HFFc6 (cell line): ENCODE measurements around the gene CASK. TPM values are rescaled to one million over a fixed set of nuclear protein-coding genes. Genes with fewer than 3 reads are reported as not detected.

Experiments used
- DNase-seq: peaks from one replicate; pipeline ENCODE4 v3.0.0-alpha.2; 2018
- H3K27ac Mint-ChIP-seq: 2 replicates; pipeline ENCODE4 v1.8.0; 2020; ENCODE audit warnings: mild to moderate bottlenecking, mixed read lengths
- H3K27me3 Mint-ChIP-seq: 2 replicates; pipeline ENCODE4 v1.8.0; 2021; ENCODE audit warnings: mild to moderate bottlenecking, moderate library complexity, mixed read lengths; ENCODE audit not compliant: insufficient read depth
- H3K36me3 Mint-ChIP-seq: 2 replicates; pipeline ENCODE4 v1.8.0; 2021; ENCODE audit warnings: low read depth, mixed read lengths
- H3K4me1 Mint-ChIP-seq: 2 replicates; pipeline ENCODE4 v1.8.0; 2020; ENCODE audit warnings: low read depth, mixed read lengths
- H3K4me3 Mint-ChIP-seq: 2 replicates; pipeline ENCODE4 v1.8.0; 2020; ENCODE audit warnings: mild to moderate bottlenecking, moderate library complexity, mixed read lengths
- H3K9me3 Mint-ChIP-seq: 2 replicates; pipeline ENCODE4 v1.8.0; 2020; ENCODE audit warnings: mild to moderate bottlenecking, mixed read lengths
- total RNA-seq, 6 experiments: library from RNA; stranded (reverse); fragmentation: NEBNext Ultra II Directional; extraction: Animal tissue kit (Norgen Biotek cat#: 25700); gene quantifications; 2 replicates in 1 of 6; 3 replicates in 5 of 6; pipeline ENCODE4 v1.2.3, GENCODE V29; 2021
- TF ChIP-seq, protein P1 (sequence below): fragments of 200-600 bp; sonication (generic); IDR thresholded peaks from 2 replicates; pipeline ENCODE4 v1.5.0; 2021; ENCODE audit warnings: antibody characterized with exemption, mild to moderate bottlenecking

The CASK gene
- total RNA-seq, 6 experiments from 2014 or later: 34.7 to 37.1 (median 35.4) TPM

DNA sequence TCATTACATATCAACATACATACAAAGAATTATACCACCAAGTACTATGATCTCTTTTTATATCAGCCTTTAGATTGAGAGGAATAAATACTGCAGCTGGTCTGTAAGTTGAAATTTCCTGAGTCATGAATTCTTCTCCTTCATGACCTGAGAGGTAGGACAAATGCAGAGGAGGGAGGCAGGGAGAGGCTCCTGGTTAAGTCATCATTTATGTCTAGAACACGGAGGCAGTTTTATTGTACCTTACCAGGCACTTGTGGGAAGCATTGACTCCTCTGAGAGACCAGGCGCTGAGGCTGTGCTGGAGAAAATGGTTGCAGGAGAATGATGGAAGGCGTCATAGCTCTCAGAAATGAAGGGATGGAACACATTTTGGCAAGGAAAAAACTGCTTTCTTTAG lies 12.5 kb upstream of the CASK start:
- H3K27me3 Mint-ChIP-seq: no peaks in the 10 kb centered on the region; the same call in 1 of the 2 replicates
- TF ChIP-seq, protein P1, sequence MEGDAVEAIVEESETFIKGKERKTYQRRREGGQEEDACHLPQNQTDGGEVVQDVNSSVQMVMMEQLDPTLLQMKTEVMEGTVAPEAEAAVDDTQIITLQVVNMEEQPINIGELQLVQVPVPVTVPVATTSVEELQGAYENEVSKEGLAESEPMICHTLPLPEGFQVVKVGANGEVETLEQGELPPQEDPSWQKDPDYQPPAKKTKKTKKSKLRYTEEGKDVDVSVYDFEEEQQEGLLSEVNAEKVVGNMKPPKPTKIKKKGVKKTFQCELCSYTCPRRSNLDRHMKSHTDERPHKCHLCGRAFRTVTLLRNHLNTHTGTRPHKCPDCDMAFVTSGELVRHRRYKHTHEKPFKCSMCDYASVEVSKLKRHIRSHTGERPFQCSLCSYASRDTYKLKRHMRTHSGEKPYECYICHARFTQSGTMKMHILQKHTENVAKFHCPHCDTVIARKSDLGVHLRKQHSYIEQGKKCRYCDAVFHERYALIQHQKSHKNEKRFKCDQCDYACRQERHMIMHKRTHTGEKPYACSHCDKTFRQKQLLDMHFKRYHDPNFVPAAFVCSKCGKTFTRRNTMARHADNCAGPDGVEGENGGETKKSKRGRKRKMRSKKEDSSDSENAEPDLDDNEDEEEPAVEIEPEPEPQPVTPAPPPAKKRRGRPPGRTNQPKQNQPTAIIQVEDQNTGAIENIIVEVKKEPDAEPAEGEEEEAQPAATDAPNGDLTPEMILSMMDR: no peak
- H3K4me3 Mint-ChIP-seq: no peak overlapping the region
- no peaks in the 10 kb centered on the region for H3K36me3 Mint-ChIP-seq
- H3K9me3 Mint-ChIP-seq: no peaks in the 10 kb centered on the region
- H3K4me1 Mint-ChIP-seq: no peaks in the 10 kb centered on the region
- no peak overlapping the region for H3K27ac Mint-ChIP-seq
- DNase-seq: no peak

DNA sequence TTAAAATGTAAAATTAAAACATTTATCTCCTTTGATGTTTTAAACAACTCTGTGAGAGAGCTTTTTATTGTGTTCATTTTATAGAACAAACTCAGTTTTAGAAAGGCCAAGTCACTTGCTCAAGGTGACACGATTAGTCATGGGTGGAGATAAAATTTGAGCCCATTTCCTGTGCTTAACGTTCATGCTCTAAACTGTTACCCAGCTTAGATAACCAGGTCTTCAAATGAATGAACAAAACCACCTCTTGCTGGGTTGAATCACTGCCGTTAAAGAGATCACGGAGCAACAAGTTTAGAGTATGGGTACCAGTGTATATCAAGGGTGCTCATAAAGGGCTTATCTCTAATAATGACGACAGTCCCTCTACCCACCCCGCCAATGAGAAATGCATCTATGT lies 10.2 kb upstream of the CASK start:
- no peak overlapping the region for H3K27ac Mint-ChIP-seq
- H3K27me3 Mint-ChIP-seq: peaks cover 2% of the 10 kb centered on the region
- no peak for DNase-seq
- H3K4me1 Mint-ChIP-seq: no peaks in the 10 kb centered on the region
- no peaks in the 10 kb centered on the region for H3K9me3 Mint-ChIP-seq
- H3K36me3 Mint-ChIP-seq: no peaks in the 10 kb centered on the region
- no peak overlapping the region for H3K4me3 Mint-ChIP-seq
- TF ChIP-seq, protein P1: no peak

DNA sequence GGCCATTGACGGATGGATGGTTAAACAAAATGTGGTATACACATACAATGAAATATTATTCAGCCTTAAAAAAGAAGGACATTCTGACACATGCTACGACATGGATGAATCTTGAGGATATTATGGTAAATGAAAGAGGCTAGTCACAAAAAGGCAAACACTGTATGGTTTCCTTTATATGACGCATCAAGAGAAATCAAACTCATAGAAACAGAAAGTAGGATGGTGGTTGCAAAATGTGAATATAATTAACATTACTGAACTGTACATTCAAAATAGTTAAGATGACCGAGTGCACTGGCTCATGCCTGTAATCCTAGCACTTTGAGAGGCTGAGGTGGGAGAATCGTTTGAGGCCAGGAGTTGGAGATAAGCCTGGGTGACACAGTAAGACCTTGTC lies 9.5 kb upstream of the CASK start:
- no peak overlapping the region for H3K4me3 Mint-ChIP-seq
- no peak overlapping the region for H3K27ac Mint-ChIP-seq
- TF ChIP-seq, protein P1: no peak
- DNase-seq: no peak
- no peaks in the 10 kb centered on the region for H3K9me3 Mint-ChIP-seq
- no peaks in the 10 kb centered on the region for H3K4me1 Mint-ChIP-seq
- H3K27me3 Mint-ChIP-seq: peaks cover 6% of the 10 kb centered on the region
- no peaks in the 10 kb centered on the region for H3K36me3 Mint-ChIP-seq

DNA sequence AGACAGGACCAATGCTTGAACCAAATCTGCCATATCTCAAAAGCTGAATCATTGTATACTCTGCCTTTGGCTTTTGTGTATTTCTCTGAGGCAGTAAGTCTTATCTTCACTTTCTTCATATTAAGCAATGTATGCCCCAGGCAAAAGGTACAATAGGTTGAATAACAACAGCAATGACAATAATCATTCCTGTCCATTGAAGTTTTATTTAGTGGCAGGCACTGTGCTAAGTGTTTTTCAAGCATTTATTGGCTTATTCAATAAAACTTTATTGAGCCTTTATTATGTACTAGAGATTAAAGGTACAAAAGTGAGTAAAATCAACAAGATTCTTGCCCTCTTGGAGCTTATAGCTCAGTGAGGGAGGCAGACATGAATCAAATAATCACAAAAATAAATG lies 8.2 kb upstream of the CASK start:
- Mint-ChIP-seq H3K9me3 (no peaks in the 10 kb centered on the region), H3K27ac (no peak overlapping the region), H3K36me3 (no peaks in the 10 kb centered on the region), H3K27me3 (peaks cover 9% of the 10 kb centered on the region), H3K4me1 (no peaks in the 10 kb centered on the region), H3K4me3 (no peak overlapping the region)
- DNase-seq: no peak
- TF ChIP-seq, protein P1: no peak

DNA sequence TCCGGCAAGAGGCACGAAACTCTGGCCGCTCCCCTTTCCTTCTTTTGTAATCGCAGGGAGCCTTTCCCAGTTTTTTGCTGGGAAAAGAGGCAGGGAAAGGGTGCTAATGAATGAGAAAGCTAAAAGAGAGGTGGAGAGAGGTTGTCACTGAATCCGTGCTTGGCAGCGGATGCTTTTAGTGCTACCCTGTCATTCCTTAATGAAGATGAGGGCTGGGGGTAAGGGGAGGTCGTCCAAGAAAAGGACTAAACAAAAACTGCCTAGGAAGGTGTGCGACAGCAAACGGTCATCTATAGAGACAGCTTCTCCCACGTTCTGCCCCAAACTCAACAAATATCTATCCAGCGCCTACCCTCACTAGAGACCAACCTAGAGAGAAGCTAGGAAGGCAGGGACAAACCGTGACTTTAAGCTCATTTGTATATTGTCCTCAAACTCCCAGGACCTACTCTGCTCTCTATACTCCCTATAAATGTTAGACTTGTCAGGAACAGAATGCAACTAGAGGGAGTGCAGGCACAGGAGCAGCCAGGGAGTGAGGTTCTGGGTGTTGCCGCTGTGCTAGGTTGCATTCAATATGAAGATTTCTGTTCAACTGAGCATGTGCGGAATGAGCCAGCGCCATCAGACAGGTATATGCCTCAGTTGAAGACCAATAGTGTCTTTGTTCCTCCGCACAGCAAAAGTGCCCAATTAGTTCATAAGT lies 777 bp upstream of the CASK start:
- TF ChIP-seq, protein P1: no peak
- Mint-ChIP-seq H3K27ac (peak overlapping the region; percentile 78), H3K36me3 (no peaks in the 10 kb centered on the region)

More for the DNA sequence above, 777 bp upstream of the CASK start:
- Mint-ChIP-seq H3K4me1 (peaks cover 26% of the 10 kb centered on the region), H3K4me3 (peak overlapping the region; percentile 90), H3K9me3 (no peaks in the 10 kb centered on the region), H3K27me3 (peaks cover 9% of the 10 kb centered on the region)
- peak; percentile 13 for DNase-seq
